IMR-90 (cell line): Measurements from ENCODE around the gene SYT17. TPM values are rescaled to one million over a fixed set of nuclear protein-coding genes. Genes with fewer than 3 reads are reported as not detected.

ENCODE experiments used
- ATAC-seq: fragments of 200-7000 bp; cut with Tn5 transposase; 2 replicates; pipeline ENCODE4 v1.9.1; 2020; ENCODE audit warnings: low read depth, mild to moderate bottlenecking, moderate library complexity
- BruUV-seq: library from RNA; stranded (reverse); fragments of 400-500 nt; replicated peaks from 2 replicates; lab custom pipeline; 2021; lab: Mats Ljungman, UMichigan
- CTCF ChIA-PET: fragments of 300-600 bp; formaldehyde crosslinking; extraction: SDS; loops from one replicate; lab custom pipeline; 2021; ENCODE audit warnings: antibody characterized with exemption; lab: Yijun Ruan, JAX
- POLR2A ChIA-PET: fragments of 300-600 bp; sonication (Branson Sonifier 250); formaldehyde crosslinking; loops from one replicate; lab custom pipeline; 2022; ENCODE audit warnings: antibody characterized with exemption; ENCODE audit not compliant: unreplicated experiment; lab: Charles Lee
- DNase-seq: peaks from one replicate; pipeline ENCODE4 v3.0.0; 2013
- H2AFZ ChIP-seq: replicated peaks from 2 replicates; pipeline ENCODE3; 2013; ENCODE audit warnings: low read length, mild to moderate bottlenecking; ENCODE audit not compliant: poor library complexity
- H2AK5ac ChIP-seq: 2 replicates; pipeline ENCODE4 v1.6.1; 2013; ENCODE audit warnings: low read depth, low read length, inconsistent platforms
- H2AK9ac ChIP-seq: replicated peaks from 2 replicates; pipeline ENCODE3; 2013; ENCODE audit warnings: mild to moderate bottlenecking, low read depth, low read length, moderate library complexity; ENCODE audit not compliant: poor library complexity
- H2BK120ac ChIP-seq: 2 replicates; pipeline ENCODE4 v1.6.1; 2013; ENCODE audit warnings: low read depth, low read length, inconsistent platforms
- H2BK15ac ChIP-seq: 3 replicates; pipeline ENCODE4 v1.6.1; 2013; ENCODE audit warnings: low read depth, low read length, inconsistent platforms
- H2BK20ac ChIP-seq: 2 replicates; pipeline ENCODE4 v1.6.1; 2013; ENCODE audit warnings: low read depth, mild to moderate bottlenecking, inconsistent platforms, low read length, moderate library complexity
- H2BK5ac ChIP-seq: 2 replicates; pipeline ENCODE4 v1.6.1; 2013; ENCODE audit warnings: mild to moderate bottlenecking, low read depth, low read length, inconsistent platforms; ENCODE audit not compliant: poor library complexity, severe bottlenecking
- H3K14ac ChIP-seq: replicated peaks from 2 replicates; pipeline ENCODE4 v1.6.1; 2013; ENCODE audit warnings: low read depth, low read length, inconsistent platforms
- H3K18ac ChIP-seq: 2 replicates; pipeline ENCODE4 v1.6.1; 2013; ENCODE audit warnings: low read depth, low read length, control low read depth
- H3K23ac ChIP-seq: 2 replicates; pipeline ENCODE4 v1.6.1; 2013; ENCODE audit warnings: low read depth, low read length, inconsistent platforms
- H3K27ac ChIP-seq: 2 replicates; pipeline ENCODE4 v1.5.1; 2013; ENCODE audit warnings: mild to moderate bottlenecking, control low read depth, low read length; ENCODE audit not compliant: insufficient read depth
- H3K27me3 ChIP-seq: 2 replicates; pipeline ENCODE4 v1.6.1; 2013; ENCODE audit warnings: low read length; ENCODE audit not compliant: control insufficient read depth, insufficient read depth
- H3K36me3 ChIP-seq: 2 replicates; pipeline ENCODE4 v1.6.1; 2013; ENCODE audit warnings: low read length, mixed read lengths; ENCODE audit not compliant: control insufficient read depth, insufficient read depth
- H3K4ac ChIP-seq: 2 replicates; pipeline ENCODE4 v1.6.1; 2013; ENCODE audit warnings: low read depth, low read length, inconsistent platforms
- H3K4me1 ChIP-seq: 2 replicates; pipeline ENCODE4 v1.6.1; 2013; ENCODE audit warnings: low read length, mixed read lengths; ENCODE audit not compliant: control insufficient read depth, insufficient read depth
- H3K4me2 ChIP-seq: 2 replicates; pipeline ENCODE4 v1.6.1; 2013; ENCODE audit warnings: low read depth, mild to moderate bottlenecking, control low read depth, low read length, moderate library complexity
- H3K4me3 ChIP-seq: 2 replicates; pipeline ENCODE4 v1.5.1; 2013; ENCODE audit warnings: low read depth, mild to moderate bottlenecking, control low read depth, low read length, moderate library complexity; ENCODE audit not compliant: insufficient read depth
- H3K56ac ChIP-seq: 2 replicates; pipeline ENCODE4 v1.6.1; 2013; ENCODE audit warnings: low read length, inconsistent platforms; ENCODE audit not compliant: insufficient read depth; ENCODE audit errors: extremely low read depth
- H3K79me1 ChIP-seq, 2 experiments: 2 replicates each; pipeline ENCODE4 v1.6.1; 2013; ENCODE audit warnings: low read length in 2 of 2, inconsistent platforms in 1 of 2, low read depth in 1 of 2
- H3K9ac ChIP-seq: 2 replicates; pipeline ENCODE4 v1.6.1; 2013; ENCODE audit warnings: low read depth, low read length, control low read depth
- H3K9me1 ChIP-seq: 2 replicates; pipeline ENCODE4 v1.6.1; 2013; ENCODE audit warnings: low read length, inconsistent platforms; ENCODE audit not compliant: insufficient read depth
- H3K9me3 ChIP-seq: 2 replicates; pipeline ENCODE4 v1.6.1; 2013; ENCODE audit warnings: low read length; ENCODE audit not compliant: control insufficient read depth, insufficient read depth
- H4K20me1 ChIP-seq: 2 replicates; pipeline ENCODE4 v1.6.1; 2013; ENCODE audit warnings: low read length, inconsistent platforms; ENCODE audit not compliant: insufficient read depth
- H4K5ac ChIP-seq: 2 replicates; pipeline ENCODE4 v1.6.1; 2013; ENCODE audit warnings: mild to moderate bottlenecking, low read depth, low read length, control low read depth
- H4K8ac ChIP-seq, 2 experiments: 2 replicates each; pipeline ENCODE4 v1.6.1; 2013; ENCODE audit warnings: low read depth in 2 of 2, low read length in 2 of 2, control low read depth in 1 of 2, inconsistent platforms in 1 of 2
- H4K91ac ChIP-seq: 2 replicates; pipeline ENCODE4 v1.6.1; 2013; ENCODE audit warnings: low read depth, low read length, inconsistent platforms; ENCODE audit not compliant: insufficient read depth
- BHLHE40 ChIP-seq: fragments of 150-350 bp; IDR thresholded peaks from 2 replicates; pipeline ENCODE4 v1.6.1; 2016; ENCODE audit warnings: mild to moderate bottlenecking, low read depth, low read length
- CEBPB ChIP-seq: IDR thresholded peaks from 2 replicates; pipeline ENCODE4 v1.6.1; 2012; ENCODE audit warnings: low read depth, low read length, improper control_type of control experiment
- CHD1 ChIP-seq: IDR thresholded peaks from 2 replicates; pipeline ENCODE4 v1.6.1; 2012; ENCODE audit warnings: low read depth, low read length, improper control_type of control experiment
- FOS ChIP-seq: fragments of 150-350 bp; IDR thresholded peaks from 2 replicates; pipeline ENCODE4 v1.6.1; 2016; ENCODE audit warnings: low read depth, low read length
- MAFK ChIP-seq: IDR thresholded peaks from 2 replicates; pipeline ENCODE4 v1.6.1; 2012; ENCODE audit warnings: low read depth, low read length, improper control_type of control experiment
- MAZ ChIP-seq: IDR thresholded peaks from 2 replicates; pipeline ENCODE4 v1.6.1; 2012; ENCODE audit warnings: low read depth, mild to moderate bottlenecking, low read length, improper control_type of control experiment, moderate library complexity, borderline replicate concordance
- MXI1 ChIP-seq: IDR thresholded peaks from 2 replicates; pipeline ENCODE4 v1.6.1; 2012; ENCODE audit warnings: low read depth, mild to moderate bottlenecking, low read length, moderate library complexity, borderline replicate concordance
- NFE2L2 ChIP-seq: fragments of 150-350 bp; IDR thresholded peaks from 2 replicates; pipeline ENCODE4 v1.6.1; 2016; ENCODE audit warnings: low read depth, mild to moderate bottlenecking, low read length
- POLR2A ChIP-seq: IDR thresholded peaks from 2 replicates; pipeline ENCODE4 v1.6.1; 2012; ENCODE audit warnings: mild to moderate bottlenecking, low read depth, low read length
- RAD21 ChIP-seq: IDR thresholded peaks from 2 replicates; pipeline ENCODE4 v1.6.1; 2012; ENCODE audit warnings: low read length, improper control_type of control experiment
- RCOR1 ChIP-seq: IDR thresholded peaks from 2 replicates; pipeline ENCODE4 v1.6.1; 2012; ENCODE audit warnings: mild to moderate bottlenecking, low read length, improper control_type of control experiment; ENCODE audit not compliant: insufficient replicate concordance
- RFX5 ChIP-seq: IDR thresholded peaks from 2 replicates; pipeline ENCODE4 v1.8.0; 2012; ENCODE audit warnings: low read depth, mild to moderate bottlenecking, low read length, moderate library complexity
- SMC3 ChIP-seq: fragments of 150-350 bp; IDR thresholded peaks from 2 replicates; pipeline ENCODE4 v1.6.1; 2016; ENCODE audit warnings: low read depth, mild to moderate bottlenecking, antibody characterized with exemption, low read length, moderate library complexity
- WGBS, 2 experiments: methylation state at CpG; one replicate each; pipeline versions ENCODE4 v1.1.5 to v1.1.7; 2013; ENCODE audit warnings: missing lambda C conversion rate in 2 of 2; ENCODE audit not compliant: insufficient read length in 1 of 2; ENCODE audit errors: extremely low coverage in 2 of 2; 5-methylcytosine and 5-hydroxymethylcytosine counted together
- dilution Hi-C: fragments of 300-500 bp; cut with HindIII; formaldehyde crosslinking; loops from one replicate; pipeline ENCODE4 v1.14.3; 2018; ENCODE audit warnings: low sequenced_read_pairs; ENCODE audit not compliant: unreplicated experiment
- in situ Hi-C: fragments of 300-500 bp; cut with MboI; formaldehyde crosslinking; loops from 3 replicates; pipeline ENCODE4 v1.14.3; 2019; ENCODE audit warnings: low sequenced_read_pairs, inconsistent platforms, mixed read lengths
- intact Hi-C: fragments of 100-400 bp; cut with micrococcal nuclease; formaldehyde crosslinking; loops from 2 replicates; pipeline ENCODE4 v1.10.0; 2022
- polyA plus RNA-seq, 3 experiments: library from polyadenylated mRNA; depleted of rRNA; stranded (reverse); fragments of >200 nt; gene quantifications; 2 replicates each; pipeline ENCODE4 v1.2.3, GENCODE V29; 2012; ENCODE audit warnings: low replicate concordance in 1 of 3
- total RNA-seq: library from RNA; depleted of rRNA; stranded (reverse); fragments of >200 nt; gene quantifications from 2 replicates; pipeline ENCODE4 v1.2.3, GENCODE V29; 2012
- TF ChIP-seq, protein P1 (sequence below): conservative IDR thresholded peaks from 2 replicates; pipeline ENCODE4 v1.5.1; 2012; ENCODE audit warnings: mild to moderate bottlenecking, low read depth, low read length, improper control_type of control experiment
- TF ChIP-seq, protein P2 (sequence below): fragments of 150-350 bp; IDR thresholded peaks from 2 replicates; pipeline ENCODE4 v1.6.1; 2017; ENCODE audit warnings: mild to moderate bottlenecking, antibody characterized with exemption, low read length, low read depth
- TF ChIP-seq, protein P3 (sequence below): fragments of 150-350 bp; IDR thresholded peaks from 2 replicates; pipeline ENCODE4 v1.6.1; 2016; ENCODE audit warnings: low read depth, mild to moderate bottlenecking, low read length, moderate library complexity, borderline replicate concordance

Gene SYT17
- total and polyA plus RNA-seq, 2 of the 4 experiments (the other 2 are of a cell fraction) = not detected

DNA sequence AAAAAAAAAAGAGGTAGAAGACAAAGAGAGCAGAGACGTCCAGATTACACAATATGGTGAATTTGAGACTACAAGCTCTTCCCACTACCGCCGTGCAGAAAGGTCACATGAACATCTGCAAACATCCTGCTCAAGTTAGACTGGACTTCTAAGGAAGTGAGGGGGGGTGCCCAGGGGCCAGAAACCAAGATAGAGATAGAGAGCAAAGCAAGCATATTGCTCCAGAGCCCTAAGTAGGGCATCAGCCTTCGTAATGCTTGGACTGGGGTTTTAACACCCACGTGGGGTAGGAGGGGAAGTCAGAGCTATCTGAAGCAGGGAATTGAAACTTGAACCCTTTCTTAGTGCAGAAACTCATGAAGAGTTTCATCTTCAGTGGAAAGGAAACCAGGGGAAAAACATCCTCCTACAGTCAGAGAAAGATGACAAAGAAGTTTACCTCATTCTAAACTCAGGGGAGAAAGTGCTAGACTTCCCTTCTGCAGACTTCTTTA lies 126.2 kb downstream of the SYT17 start:
- no peak overlapping the region for H3K4me3 ChIP-seq
- H2BK5ac ChIP-seq = no peak overlapping the region
- no peak overlapping the region for H4K8ac ChIP-seq
- no peak overlapping the region for H3K9ac ChIP-seq
- in situ Hi-C loops (no loop called here), intact Hi-C loops (no loop called here), dilution Hi-C loops (no loop called here)
- no peak overlapping the region for H3K27ac ChIP-seq
- no peak overlapping the region for H3K14ac ChIP-seq
- H2AFZ ChIP-seq = no peak overlapping the region
- no peaks in the 10 kb centered on the region for H4K20me1 ChIP-seq
- no peak overlapping the region for H2BK120ac ChIP-seq
- no peak overlapping the region for H4K91ac ChIP-seq
- no CpG with 5 or more reads among the region's 5 CpGs for whole genome bisulfite sequencing, 2 experiments
- no peaks in the 10 kb centered on the region for H3K36me3 ChIP-seq
- TF ChIP-seq MXI1 = no peak
- no peak for TF ChIP-seq MAZ
- TF ChIP-seq, protein P1, sequence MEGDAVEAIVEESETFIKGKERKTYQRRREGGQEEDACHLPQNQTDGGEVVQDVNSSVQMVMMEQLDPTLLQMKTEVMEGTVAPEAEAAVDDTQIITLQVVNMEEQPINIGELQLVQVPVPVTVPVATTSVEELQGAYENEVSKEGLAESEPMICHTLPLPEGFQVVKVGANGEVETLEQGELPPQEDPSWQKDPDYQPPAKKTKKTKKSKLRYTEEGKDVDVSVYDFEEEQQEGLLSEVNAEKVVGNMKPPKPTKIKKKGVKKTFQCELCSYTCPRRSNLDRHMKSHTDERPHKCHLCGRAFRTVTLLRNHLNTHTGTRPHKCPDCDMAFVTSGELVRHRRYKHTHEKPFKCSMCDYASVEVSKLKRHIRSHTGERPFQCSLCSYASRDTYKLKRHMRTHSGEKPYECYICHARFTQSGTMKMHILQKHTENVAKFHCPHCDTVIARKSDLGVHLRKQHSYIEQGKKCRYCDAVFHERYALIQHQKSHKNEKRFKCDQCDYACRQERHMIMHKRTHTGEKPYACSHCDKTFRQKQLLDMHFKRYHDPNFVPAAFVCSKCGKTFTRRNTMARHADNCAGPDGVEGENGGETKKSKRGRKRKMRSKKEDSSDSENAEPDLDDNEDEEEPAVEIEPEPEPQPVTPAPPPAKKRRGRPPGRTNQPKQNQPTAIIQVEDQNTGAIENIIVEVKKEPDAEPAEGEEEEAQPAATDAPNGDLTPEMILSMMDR = no peak
- no peak for TF ChIP-seq POLR2A
- TF ChIP-seq SMC3 = no peak
- TF ChIP-seq NFE2L2 = no peak
- TF ChIP-seq FOS = no peak
- TF ChIP-seq, protein P2, sequence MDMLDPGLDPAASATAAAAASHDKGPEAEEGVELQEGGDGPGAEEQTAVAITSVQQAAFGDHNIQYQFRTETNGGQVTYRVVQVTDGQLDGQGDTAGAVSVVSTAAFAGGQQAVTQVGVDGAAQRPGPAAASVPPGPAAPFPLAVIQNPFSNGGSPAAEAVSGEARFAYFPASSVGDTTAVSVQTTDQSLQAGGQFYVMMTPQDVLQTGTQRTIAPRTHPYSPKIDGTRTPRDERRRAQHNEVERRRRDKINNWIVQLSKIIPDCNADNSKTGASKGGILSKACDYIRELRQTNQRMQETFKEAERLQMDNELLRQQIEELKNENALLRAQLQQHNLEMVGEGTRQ = no peak
- no peak for TF ChIP-seq RCOR1
- TF ChIP-seq MAFK = no peak
- TF ChIP-seq CEBPB = no peak
- TF ChIP-seq RFX5 = no peak
- no peak for TF ChIP-seq BHLHE40
- TF ChIP-seq, protein P3, sequence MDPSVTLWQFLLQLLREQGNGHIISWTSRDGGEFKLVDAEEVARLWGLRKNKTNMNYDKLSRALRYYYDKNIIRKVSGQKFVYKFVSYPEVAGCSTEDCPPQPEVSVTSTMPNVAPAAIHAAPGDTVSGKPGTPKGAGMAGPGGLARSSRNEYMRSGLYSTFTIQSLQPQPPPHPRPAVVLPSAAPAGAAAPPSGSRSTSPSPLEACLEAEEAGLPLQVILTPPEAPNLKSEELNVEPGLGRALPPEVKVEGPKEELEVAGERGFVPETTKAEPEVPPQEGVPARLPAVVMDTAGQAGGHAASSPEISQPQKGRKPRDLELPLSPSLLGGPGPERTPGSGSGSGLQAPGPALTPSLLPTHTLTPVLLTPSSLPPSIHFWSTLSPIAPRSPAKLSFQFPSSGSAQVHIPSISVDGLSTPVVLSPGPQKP = no peak
- TF ChIP-seq CHD1 = no peak
- no peak for TF ChIP-seq RAD21
- no peak overlapping the region for H4K5ac ChIP-seq
- no peak overlapping the region for H2AK9ac ChIP-seq
- no peak overlapping the region for H3K23ac ChIP-seq
- H3K4me1 ChIP-seq = no peaks in the 10 kb centered on the region
- no peaks in the 10 kb centered on the region for H3K9me3 ChIP-seq
- no peak overlapping the region; the same call in 1 of the 2 replicates for H3K56ac ChIP-seq
- H3K27me3 ChIP-seq = no peaks in the 10 kb centered on the region
- H3K18ac ChIP-seq = no peak overlapping the region
- ChIA-PET CTCF (no interaction called here), POLR2A (no interaction called here)
- ATAC-seq = no peak
- no peak overlapping the region for H3K4me2 ChIP-seq
- H2BK15ac ChIP-seq = no peak overlapping the region
- no peaks in the 10 kb centered on the region for H3K79me1 ChIP-seq
- no peak overlapping the region for H2BK20ac ChIP-seq
- no peaks in the 10 kb centered on the region for H3K9me1 ChIP-seq
- no peak overlapping the region for H3K4ac ChIP-seq
- no peak for DNase-seq
- no peak overlapping the region for H2AK5ac ChIP-seq
- BruUV-seq = no TSS peak
